ENCODE results near the gene NECTIN1. TPM values are rescaled to one million over a fixed set of nuclear protein-coding genes. Genes with fewer than 3 reads are reported as not detected.

Gene NECTIN1
- total and polyA plus RNA-seq, 2 of the 13 experiments (the other 11 are each of a cell fraction or from before 2014, with no cell fraction given) = 3.9 to 7.3 TPM

- Histone ChIP-seq H3K9ac (ENCODE audit: insufficient read depth, low read depth, low read length) (no peak overlapping the region), H3K4me2 (ENCODE audit: low read depth, low read length) (0 out of 2 replicates have a peak overlapping the region, but pooled peaks have one; percentile 23), H3K79me2 (ENCODE audit: insufficient read depth, low read length) (no peaks in the 10 kb centered on the region), H3K4me3 (replicated peaks in 1 of 3; ENCODE audit: insufficient read depth in 1 of 3, low read depth in 2 of 3, low read length in 3 of 3) (no peak overlapping the region), H3K27me3 (ENCODE audit: control insufficient read depth in 1 of 2, insufficient read depth in 2 of 2, low read length in 2 of 2) (peaks cover 4 to 24% of the 10 kb centered on the region in 2 experiments), H3K9me3 (ENCODE audit: low read length) (no peaks in the 10 kb centered on the region), H4K20me1 (ENCODE audit: insufficient read depth, low read length) (0 out of 2 replicates have a peak, but pooled peaks cover 3% of the 10 kb centered on the region), H3K36me3 (replicated peaks in 1 of 2; ENCODE audit: control insufficient read depth in 1 of 2, insufficient read depth in 2 of 2, low read length in 2 of 2) (no peaks in the 10 kb centered on the region), H3K4me1 (ENCODE audit: insufficient read depth, low read length) (peaks cover 50% of the 10 kb centered on the region), H2AFZ (ENCODE audit: low read length) (no peak overlapping the region), H3K27ac (ENCODE audit: extremely low read length, insufficient read depth, low read length) (no peak overlapping the region)
- intact Hi-C loops (cut with micrococcal nuclease; ENCODE audit: unreplicated experiment) (no loop called here), in situ Hi-C loops (cut with HindIII; ENCODE audit: extremely low pct_ligation_motif_present, low pct_unique_long_range_greater_than_20kb) (no loop called here)
- DNase-seq (ENCODE audit: low spot score) (no peak), FAIRE-seq (no peak), ATAC-seq (peak; percentile 19; the same call in 2 of the 3 replicates)
- no TSS peak for BruUV-seq (replicated peaks)
- ChIA-PET POLR2A (no interaction called here), CTCF (ENCODE audit: low intra/inter-chr PET ratio, low total read pairs) (no interaction called here)
- TF ChIP-seq MEIS1 (CRISPR knock-in tag; IDR thresholded peaks at IDR 0.05; ENCODE audit: borderline replicate concordance) (no peak), MAFK (conservative IDR thresholded peaks at IDR 0.05 in 1 of 2, IDR thresholded peaks at IDR 0.05 in 1 of 2; ENCODE audit: low read length in 2 of 2) (no peak), SYNCRIP (IDR thresholded peaks at IDR 0.05; ENCODE audit: insufficient read depth, low read depth, low read length) (no peak), ZBTB14 (CRISPR knock-in tag; IDR thresholded peaks at IDR 0.05) (no peak), ZGPAT (CRISPR knock-in tag; IDR thresholded peaks at IDR 0.05) (no peak), PAWR (CRISPR knock-in tag; IDR thresholded peaks at IDR 0.05; ENCODE audit: borderline replicate concordance) (no peak), IRF9 (CRISPR knock-in tag; IDR thresholded peaks at IDR 0.05; ENCODE audit: borderline replicate concordance) (no peak), ZNF572 (CRISPR knock-in tag; IDR thresholded peaks at IDR 0.05) (no peak), ZNF503 (CRISPR knock-in tag; IDR thresholded peaks at IDR 0.05) (no peak), ZNF720 (CRISPR knock-in tag; IDR thresholded peaks at IDR 0.05) (no peak), ZNF512 (CRISPR knock-in tag; IDR thresholded peaks at IDR 0.05) (no peak), ELF3 (CRISPR knock-in tag; IDR thresholded peaks at IDR 0.05) (no peak)
- 18% methylated on average over 5 of the region's 5 CpGs for WGBS (ENCODE audit: low lambda C conversion rate)
These were observed 105.3 kb downstream of the NECTIN1 start for GRCh38 chr11:119623682-119624081.

Measured in HepG2 (cell line).